ENCODE results near the gene ZC3H10. TPM values are rescaled to one million over a fixed set of nuclear protein-coding genes. Genes with fewer than 3 reads are reported as not detected.

ZC3H10 gene
- total and polyA plus RNA-seq, 2 of the 13 experiments (the other 11 are each of a cell fraction or from before 2014, with no cell fraction given), result 0.70 to 2.3 TPM

DNA sequence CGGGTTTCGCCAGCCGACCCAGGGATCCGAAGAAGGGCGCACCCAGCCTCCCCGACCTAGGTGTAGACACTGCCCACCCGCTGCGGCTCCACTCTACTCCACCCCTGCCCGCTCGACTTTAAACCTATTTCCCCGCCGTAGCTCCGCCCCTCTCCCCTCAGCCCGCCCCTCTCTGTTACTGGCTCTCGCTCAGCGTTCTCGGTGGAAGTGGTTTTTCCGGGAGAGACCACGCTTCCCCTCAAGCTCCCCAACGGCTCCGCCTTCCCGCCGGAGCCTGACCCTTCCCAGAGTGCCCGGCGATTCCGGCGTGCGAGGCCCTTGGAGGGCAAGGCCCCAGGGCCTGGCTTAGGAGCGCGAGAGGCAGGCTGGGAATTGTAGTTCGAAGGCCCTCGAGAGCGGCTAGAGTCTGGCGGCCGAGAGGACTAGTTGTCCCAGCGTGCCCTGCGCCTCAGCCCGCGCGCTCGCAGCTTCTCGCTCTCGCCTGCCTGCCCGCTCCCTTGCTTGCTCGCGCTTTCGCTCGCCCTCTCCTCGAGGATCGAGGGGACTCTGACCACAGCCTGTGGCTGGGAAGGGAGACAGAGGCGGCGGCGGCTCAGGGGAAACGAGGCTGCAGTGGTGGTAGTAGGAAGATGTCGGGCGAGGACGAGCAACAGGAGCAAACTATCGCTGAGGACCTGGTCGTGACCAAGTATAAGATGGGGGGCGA is 13.8 kb upstream of the ZC3H10 start, which contains the start of gene PA2G4 (continued):
- TF ChIP-seq CERS6 (CRISPR knock-in tag; IDR thresholded peaks at IDR 0.05) (no peak), PAX8 (CRISPR knock-in tag; IDR thresholded peaks at IDR 0.05; ENCODE audit: borderline replicate concordance) (peak; percentile 41; the same call in 1 of the 2 replicates), TEAD3 (CRISPR knock-in tag; optimal IDR thresholded peaks at IDR 0.05; ENCODE audit: borderline replicate concordance) (no peak), GATAD1 (CRISPR knock-in tag; IDR thresholded peaks at IDR 0.05) (peak; percentile 90), MTA1 (CRISPR knock-in tag; IDR thresholded peaks at IDR 0.05; ENCODE audit: borderline replicate concordance) (0 out of 2 replicates have a peak, but pooled peaks have one; percentile 77), ZNF235 (CRISPR knock-in tag; IDR thresholded peaks at IDR 0.05; ENCODE audit: borderline replicate concordance) (no peak), KDM1A (CRISPR knock-in tag; IDR thresholded peaks at IDR 0.05) (no peak), ZFYVE20 (CRISPR knock-in tag; IDR thresholded peaks at IDR 0.05; ENCODE audit: borderline replicate concordance, low read depth) (0 out of 2 replicates have a peak, but pooled peaks have one; percentile 35), THYN1 (CRISPR knock-in tag; IDR thresholded peaks at IDR 0.05; ENCODE audit: borderline replicate concordance, low read depth) (no peak), NCOA1 (CRISPR knock-in tag; IDR thresholded peaks at IDR 0.05) (peak; percentile 91; the same call in 1 of the 2 replicates), ZSCAN20 (CRISPR knock-in tag; IDR thresholded peaks at IDR 0.05; ENCODE audit: borderline replicate concordance) (peak; percentile 87; the same call in 1 of the 2 replicates), RFX3 (CRISPR knock-in tag; IDR thresholded peaks at IDR 0.05) (no peak), ZNF329 (CRISPR knock-in tag; IDR thresholded peaks at IDR 0.05; ENCODE audit: low read depth) (peak; percentile 74), CEBPZ (IDR thresholded peaks at IDR 0.05; ENCODE audit: low read length) (no peak), TMF1 (CRISPR knock-in tag; IDR thresholded peaks at IDR 0.05; ENCODE audit: low read depth) (peak; percentile 52; the same call in 1 of the 2 replicates), ZFY (CRISPR knock-in tag; IDR thresholded peaks at IDR 0.05) (peak; percentile 98), POLR2AphosphoS5 (IDR thresholded peaks at IDR 0.05; ENCODE audit: low read depth, low read length) (no peak; the same call in 1 of the 2 replicates)
- TF ChIP-seq, protein P1, sequence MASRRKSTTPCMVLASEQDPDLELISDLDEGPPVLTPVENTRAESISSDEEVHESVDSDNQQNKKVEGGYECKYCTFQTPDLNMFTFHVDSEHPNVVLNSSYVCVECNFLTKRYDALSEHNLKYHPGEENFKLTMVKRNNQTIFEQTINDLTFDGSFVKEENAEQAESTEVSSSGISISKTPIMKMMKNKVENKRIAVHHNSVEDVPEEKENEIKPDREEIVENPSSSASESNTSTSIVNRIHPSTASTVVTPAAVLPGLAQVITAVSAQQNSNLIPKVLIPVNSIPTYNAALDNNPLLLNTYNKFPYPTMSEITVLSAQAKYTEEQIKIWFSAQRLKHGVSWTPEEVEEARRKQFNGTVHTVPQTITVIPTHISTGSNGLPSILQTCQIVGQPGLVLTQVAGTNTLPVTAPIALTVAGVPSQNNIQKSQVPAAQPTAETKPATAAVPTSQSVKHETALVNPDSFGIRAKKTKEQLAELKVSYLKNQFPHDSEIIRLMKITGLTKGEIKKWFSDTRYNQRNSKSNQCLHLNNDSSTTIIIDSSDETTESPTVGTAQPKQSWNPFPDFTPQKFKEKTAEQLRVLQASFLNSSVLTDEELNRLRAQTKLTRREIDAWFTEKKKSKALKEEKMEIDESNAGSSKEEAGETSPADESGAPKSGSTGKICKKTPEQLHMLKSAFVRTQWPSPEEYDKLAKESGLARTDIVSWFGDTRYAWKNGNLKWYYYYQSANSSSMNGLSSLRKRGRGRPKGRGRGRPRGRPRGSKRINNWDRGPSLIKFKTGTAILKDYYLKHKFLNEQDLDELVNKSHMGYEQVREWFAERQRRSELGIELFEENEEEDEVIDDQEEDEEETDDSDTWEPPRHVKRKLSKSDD (CRISPR knock-in tag; IDR thresholded peaks at IDR 0.05; ENCODE audit: low read depth), result 0 out of 2 replicates have a peak, but pooled peaks have one; percentile 28
- TF ChIP-seq, protein P2, sequence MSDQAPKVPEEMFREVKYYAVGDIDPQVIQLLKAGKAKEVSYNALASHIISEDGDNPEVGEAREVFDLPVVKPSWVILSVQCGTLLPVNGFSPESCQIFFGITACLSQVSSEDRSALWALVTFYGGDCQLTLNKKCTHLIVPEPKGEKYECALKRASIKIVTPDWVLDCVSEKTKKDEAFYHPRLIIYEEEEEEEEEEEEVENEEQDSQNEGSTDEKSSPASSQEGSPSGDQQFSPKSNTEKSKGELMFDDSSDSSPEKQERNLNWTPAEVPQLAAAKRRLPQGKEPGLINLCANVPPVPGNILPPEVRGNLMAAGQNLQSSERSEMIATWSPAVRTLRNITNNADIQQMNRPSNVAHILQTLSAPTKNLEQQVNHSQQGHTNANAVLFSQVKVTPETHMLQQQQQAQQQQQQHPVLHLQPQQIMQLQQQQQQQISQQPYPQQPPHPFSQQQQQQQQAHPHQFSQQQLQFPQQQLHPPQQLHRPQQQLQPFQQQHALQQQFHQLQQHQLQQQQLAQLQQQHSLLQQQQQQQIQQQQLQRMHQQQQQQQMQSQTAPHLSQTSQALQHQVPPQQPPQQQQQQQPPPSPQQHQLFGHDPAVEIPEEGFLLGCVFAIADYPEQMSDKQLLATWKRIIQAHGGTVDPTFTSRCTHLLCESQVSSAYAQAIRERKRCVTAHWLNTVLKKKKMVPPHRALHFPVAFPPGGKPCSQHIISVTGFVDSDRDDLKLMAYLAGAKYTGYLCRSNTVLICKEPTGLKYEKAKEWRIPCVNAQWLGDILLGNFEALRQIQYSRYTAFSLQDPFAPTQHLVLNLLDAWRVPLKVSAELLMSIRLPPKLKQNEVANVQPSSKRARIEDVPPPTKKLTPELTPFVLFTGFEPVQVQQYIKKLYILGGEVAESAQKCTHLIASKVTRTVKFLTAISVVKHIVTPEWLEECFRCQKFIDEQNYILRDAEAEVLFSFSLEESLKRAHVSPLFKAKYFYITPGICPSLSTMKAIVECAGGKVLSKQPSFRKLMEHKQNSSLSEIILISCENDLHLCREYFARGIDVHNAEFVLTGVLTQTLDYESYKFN (CRISPR knock-in tag; conservative IDR thresholded peaks at IDR 0.05), result peak; percentile 68

All from HepG2 (cell line).